OCI-LY1 (cell line): ENCODE data around the gene ZNRD2.

Experiments
- H2AFZ ChIP-seq: fragments of 200-600 bp; sonication (generic), shearing (Covaris generic); 2 replicates; pipeline ENCODE4 v1.6.0; 2014; ENCODE audit warnings: antibody characterized with exemption, mild to moderate bottlenecking, low read length
- H3F3A ChIP-seq: fragments of 200-600 bp; sonication (generic), shearing (Covaris generic); 2 replicates; pipeline ENCODE4 v1.6.0; 2014; ENCODE audit warnings: mild to moderate bottlenecking, antibody characterized with exemption, low read length, moderate library complexity; ENCODE audit not compliant: insufficient read depth
- H3K27ac ChIP-seq: fragments of 200-600 bp; sonication (generic); 2 replicates; pipeline ENCODE4 v1.5.1; 2014; ENCODE audit warnings: low read length, mixed run types, mild to moderate bottlenecking, low read depth; ENCODE audit not compliant: poor library complexity, severe bottlenecking
- H3K27me3 ChIP-seq: fragments of 200-600 bp; sonication (generic); 2 replicates; pipeline ENCODE4 v1.6.0; 2014; ENCODE audit warnings: antibody characterized with exemption, mild to moderate bottlenecking, low read length, moderate library complexity; ENCODE audit not compliant: insufficient read depth
- H3K36me3 ChIP-seq: fragments of 200-600 bp; sonication (generic); 2 replicates; pipeline ENCODE4 v1.6.1; 2014; ENCODE audit warnings: mild to moderate bottlenecking, antibody characterized with exemption, low read length, moderate library complexity, mixed read lengths; ENCODE audit not compliant: insufficient read depth
- H3K4me1 ChIP-seq: fragments of 200-600 bp; sonication (generic); 2 replicates; pipeline ENCODE4 v1.5.1; 2014; ENCODE audit warnings: mild to moderate bottlenecking, low read length, moderate library complexity; ENCODE audit not compliant: insufficient read depth, severe bottlenecking
- H3K4me2 ChIP-seq: fragments of 200-600 bp; sonication (generic), shearing (Covaris generic); 2 replicates; pipeline ENCODE4 v1.6.1; 2014; ENCODE audit warnings: low read length
- H3K4me3 ChIP-seq: fragments of 200-600 bp; sonication (generic); 2 replicates; pipeline ENCODE4 v1.5.1; 2014; ENCODE audit warnings: low read length, low read depth, mild to moderate bottlenecking, mixed read lengths; ENCODE audit not compliant: poor library complexity, severe bottlenecking
- H3K79me2 ChIP-seq: fragments of 200-600 bp; shearing (Covaris generic); 2 replicates; pipeline ENCODE4 v1.6.1; 2016; ENCODE audit warnings: mixed run types, low read length, mixed read lengths; ENCODE audit not compliant: insufficient read depth
- H3K9ac ChIP-seq: fragments of 200-600 bp; sonication (generic), shearing (Covaris generic); 2 replicates; pipeline ENCODE4 v1.6.1; 2014; ENCODE audit warnings: mild to moderate bottlenecking, low read length, mixed read lengths
- H3K9me2 ChIP-seq: fragments of 200-600 bp; sonication (generic), shearing (Covaris generic); 2 replicates; pipeline ENCODE4 v1.6.1; 2014; ENCODE audit warnings: low read depth, mild to moderate bottlenecking, low read length, mixed read lengths
- H3K9me3 ChIP-seq: fragments of 200-600 bp; shearing (Covaris generic); 2 replicates; pipeline ENCODE4 v1.6.1; 2014; ENCODE audit warnings: low read length, mixed read lengths
- H4K20me1 ChIP-seq: fragments of 200-600 bp; sonication (generic), shearing (Covaris generic); 2 replicates; pipeline ENCODE4 v1.6.0; 2016; ENCODE audit warnings: mild to moderate bottlenecking, low read length; ENCODE audit not compliant: insufficient read depth
- CTCF ChIP-seq: fragments of 200-600 bp; sonication (generic), shearing (Covaris generic); IDR thresholded peaks from 2 replicates; pipeline ENCODE4 v1.5.1; 2017; ENCODE audit warnings: mild to moderate bottlenecking, antibody characterized with exemption, low read length, moderate library complexity, mixed read lengths
- EZH2 ChIP-seq: fragments of 200-600 bp; sonication (generic), shearing (Covaris generic); IDR thresholded peaks from 2 replicates; pipeline ENCODE4 v1.8.0; 2017; ENCODE audit warnings: borderline replicate concordance, mixed run types, mild to moderate bottlenecking, antibody characterized with exemption, low read length, moderate library complexity, mixed read lengths

Gene ZNRD2

GRCh38 chr11:65604258-65604657, 34.0 kb downstream of the ZNRD2 start:
- Histone ChIP-seq H3K4me2 (no peak overlapping the region), H3K9me2 (no peaks in the 10 kb centered on the region), H3K4me1 (no peaks in the 10 kb centered on the region), H4K20me1 (no peaks in the 10 kb centered on the region), H3F3A (no peaks in the 10 kb centered on the region), H3K9ac (no peak overlapping the region), H2AFZ (no peak overlapping the region), H3K27me3 (no peaks in the 10 kb centered on the region), H3K4me3 (no peak overlapping the region), H3K36me3 (peaks cover 48% of the 10 kb centered on the region), H3K9me3 (no peaks in the 10 kb centered on the region), H3K27ac (no peak overlapping the region), H3K79me2 (no peaks in the 10 kb centered on the region)
- no peak for TF ChIP-seq EZH2
- TF ChIP-seq CTCF, result no peak

GRCh38 chr11:65606876-65607613, 36.8 kb downstream of the ZNRD2 start:
- Histone ChIP-seq H3F3A (no peaks in the 10 kb centered on the region), H4K20me1 (no peaks in the 10 kb centered on the region), H3K4me3 (no peak overlapping the region), H2AFZ (no peak overlapping the region), H3K27me3 (no peaks in the 10 kb centered on the region), H3K9me3 (no peaks in the 10 kb centered on the region), H3K79me2 (no peaks in the 10 kb centered on the region), H3K9me2 (no peaks in the 10 kb centered on the region), H3K36me3 (peaks cover 48% of the 10 kb centered on the region), H3K9ac (no peak overlapping the region), H3K27ac (no peak overlapping the region), H3K4me2 (no peak overlapping the region), H3K4me1 (peaks cover 9% of the 10 kb centered on the region)
- TF ChIP-seq EZH2 (no peak), CTCF (no peak)

GRCh38 chr11:65607614-65608426, 37.5 kb downstream of the ZNRD2 start:
- no peak overlapping the region for H2AFZ ChIP-seq
- peaks cover 16% of the 10 kb centered on the region for H3K4me1 ChIP-seq
- H3K9ac ChIP-seq, result no peak overlapping the region
- H3K4me2 ChIP-seq, result no peak overlapping the region
- H3K4me3 ChIP-seq, result no peak overlapping the region
- no peak overlapping the region for H3K27ac ChIP-seq
- H3K9me3 ChIP-seq, result no peaks in the 10 kb centered on the region
- no peaks in the 10 kb centered on the region for H3K9me2 ChIP-seq
- TF ChIP-seq CTCF (no peak), EZH2 (no peak)
- no peaks in the 10 kb centered on the region for H3K79me2 ChIP-seq
- no peaks in the 10 kb centered on the region for H3F3A ChIP-seq
- peaks cover 46% of the 10 kb centered on the region for H3K36me3 ChIP-seq
- H4K20me1 ChIP-seq, result no peaks in the 10 kb centered on the region
- H3K27me3 ChIP-seq, result no peaks in the 10 kb centered on the region
